ENCODE measurements around the gene CKS1B.

CKS1B gene

GRCh38 chr1:155026588-155026987 lies 52.1 kb downstream of the CKS1B start:
- H3K4me3 ChIP-seq (ENCODE audit: low read depth, low read length): no peak overlapping the region
- no peak for TF ChIP-seq CTCF (IDR thresholded peaks at IDR 0.05; ENCODE audit: borderline replicate concordance, insufficient read depth, low read depth, low read length)
